Hippocampal formation (tissue), 2 donors: ENCODE results near the gene SERPINH1.

Source experiments
- DNase-seq, 2 donors: peaks; one replicate each; lab custom pipeline; 2025; lab: John Stamatoyannopoulos, UW

The SERPINH1 gene

GRCh38 chr11:75555079-75555811 is 6.8 kb upstream of the SERPINH1 start:
- DNase-seq = no peak

- no peak for DNase-seq
These were observed 5.8 kb upstream of the SERPINH1 start for GRCh38 chr11:75556275-75556674.

DNA sequence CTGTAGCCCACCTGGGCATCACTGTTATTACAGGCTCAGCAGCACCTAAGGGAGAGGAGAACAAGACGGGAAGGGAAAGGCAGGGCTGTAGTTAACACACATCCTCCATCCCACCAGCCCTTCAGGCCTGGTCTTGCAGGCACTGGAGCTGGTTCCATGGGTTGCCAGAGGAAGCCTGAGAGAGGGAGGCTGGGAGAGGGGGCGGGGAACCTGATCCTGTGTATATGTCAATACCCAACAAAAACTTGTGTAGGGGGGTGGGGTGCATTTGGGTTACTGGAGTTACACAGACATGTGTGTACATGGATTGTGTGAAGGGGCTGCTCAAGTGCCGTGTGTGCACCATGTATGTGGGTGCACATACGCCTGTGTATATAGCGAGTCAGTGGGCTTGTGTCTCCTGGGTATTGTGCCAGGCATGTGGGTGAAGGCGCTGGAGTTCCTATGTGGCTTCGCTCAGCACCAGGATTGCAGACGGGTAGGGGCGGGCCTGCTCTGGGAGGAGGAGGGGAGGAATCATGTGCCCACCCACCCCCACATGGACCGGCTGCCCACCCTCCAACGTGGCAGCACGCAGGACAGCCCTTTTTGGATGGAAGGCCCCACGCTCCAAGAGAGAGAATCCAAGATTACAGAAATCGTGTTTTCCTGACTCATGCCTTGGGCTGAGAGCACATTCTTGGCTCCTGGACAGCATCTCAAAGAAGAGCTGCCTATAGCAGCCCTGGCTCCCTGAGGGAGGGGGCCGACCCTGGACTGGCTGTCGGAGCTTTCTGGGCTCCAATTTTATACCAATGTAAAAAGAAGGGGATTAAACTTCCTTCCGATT is 4.2 kb upstream of the SERPINH1 start:
- DNase-seq = no peak

DNA sequence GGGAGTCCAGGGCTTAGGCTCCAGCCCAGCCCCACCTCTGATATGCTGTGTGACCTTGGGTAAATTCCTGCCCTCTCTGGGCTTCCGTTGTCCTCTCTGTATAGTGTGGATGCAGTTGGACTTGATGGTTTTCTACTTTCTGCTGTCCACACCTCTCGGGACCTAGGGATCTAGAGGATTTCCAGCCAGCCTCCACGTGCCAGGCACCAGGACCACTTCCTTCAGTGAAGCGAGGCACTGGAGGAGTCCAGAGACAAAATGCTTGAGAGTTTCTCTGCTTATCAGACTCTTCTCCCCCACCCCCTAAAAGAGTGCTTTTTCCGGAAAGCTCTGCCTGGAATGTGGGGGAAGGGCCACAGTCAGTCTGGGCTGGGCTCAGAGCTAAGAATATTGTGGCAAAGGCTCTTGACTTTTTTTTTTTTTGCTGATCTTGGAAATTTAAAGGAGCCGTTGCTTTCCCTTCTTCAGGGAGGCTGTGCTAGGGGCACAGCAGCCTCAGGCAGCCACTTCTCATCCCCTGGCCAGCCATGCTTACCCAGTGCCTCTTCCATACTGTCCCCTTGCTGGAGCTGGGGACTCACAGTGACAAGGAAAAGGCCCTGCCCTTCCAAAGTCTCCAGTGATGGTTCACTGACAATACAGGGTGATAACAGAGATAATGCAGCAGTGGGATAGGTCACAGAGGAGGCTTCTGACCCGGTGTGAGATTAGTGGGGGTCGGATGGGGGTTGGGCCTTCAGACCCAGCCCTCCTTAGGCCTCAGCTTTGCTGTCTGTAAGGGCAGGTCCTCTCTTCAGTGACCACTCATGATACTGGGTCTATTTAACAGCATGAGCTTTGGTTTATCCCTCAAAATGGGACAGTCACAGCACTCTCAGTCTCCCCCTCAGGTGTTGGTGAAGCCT is 2.9 kb upstream of the SERPINH1 start:
- no peak for DNase-seq

GRCh38 chr11:75560644-75561043 is 1.4 kb upstream of the SERPINH1 start:
- no peak for DNase-seq

DNA sequence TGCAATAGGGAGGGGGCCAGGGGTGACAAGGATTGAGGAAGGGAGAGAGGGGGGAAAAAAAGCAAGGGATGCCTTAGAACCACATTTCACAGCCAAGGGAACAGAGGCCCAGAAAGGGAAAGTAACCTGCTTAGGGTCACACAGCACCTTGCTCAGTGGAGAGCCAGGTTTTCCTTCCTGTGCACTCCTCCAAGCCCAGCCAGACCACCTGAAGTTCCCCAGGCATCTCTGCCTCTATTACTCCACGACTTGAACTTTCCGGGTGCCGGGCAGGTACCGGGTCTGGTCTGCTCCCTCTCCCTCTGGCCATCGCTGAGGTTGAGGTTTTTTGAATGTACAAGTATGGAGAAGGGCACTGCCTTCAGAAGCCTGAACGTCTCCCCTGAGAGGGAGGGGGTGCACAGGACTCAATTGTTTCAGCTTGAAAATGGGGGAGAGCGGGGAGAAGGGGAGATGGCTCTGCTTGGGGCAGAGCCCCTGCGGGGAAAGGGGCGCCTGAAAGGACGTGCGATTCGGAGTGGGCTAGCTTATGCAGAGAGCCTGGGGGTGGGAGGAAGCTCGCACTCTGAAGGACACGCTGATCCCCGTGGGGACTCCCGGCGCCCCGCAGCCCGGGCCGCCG is 516 bp upstream of the SERPINH1 start:
- no peak for DNase-seq

DNA sequence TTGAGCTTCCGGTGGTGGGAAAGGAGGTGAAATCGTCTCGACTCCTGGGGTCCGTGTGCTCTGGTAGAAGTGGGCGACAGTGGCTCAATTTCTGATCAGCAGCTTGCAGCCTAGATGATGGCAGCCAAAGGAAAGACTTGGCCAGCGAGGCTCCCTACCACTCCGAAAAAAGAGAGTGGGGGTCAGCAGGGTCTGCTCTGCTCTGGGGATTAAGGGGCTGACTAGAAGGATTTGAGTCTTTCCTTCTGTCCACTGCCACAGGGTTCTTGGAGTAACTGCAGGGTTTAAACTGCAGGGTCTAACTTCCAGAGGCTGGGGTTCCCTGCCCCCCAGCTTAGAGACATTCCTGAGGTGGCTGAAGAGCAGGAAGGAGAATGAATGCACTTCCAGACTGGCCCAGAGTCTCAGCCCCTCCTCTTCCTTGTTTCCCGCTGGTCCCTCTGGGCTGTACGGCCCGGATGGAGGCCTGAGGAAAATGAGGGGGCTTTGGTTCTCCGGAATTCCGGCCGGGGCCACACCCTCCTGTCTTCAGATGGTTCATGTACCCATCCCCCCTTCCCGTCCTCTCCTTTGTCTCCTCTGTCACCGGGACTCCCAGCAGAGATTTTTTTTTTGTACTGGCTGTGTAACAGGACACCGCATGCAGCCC is 907 bp downstream of the SERPINH1 start:
- DNase-seq = no peak

- DNase-seq = no peak
These were observed 1.5 kb downstream of the SERPINH1 start for GRCh38 chr11:75563501-75563977.

DNA sequence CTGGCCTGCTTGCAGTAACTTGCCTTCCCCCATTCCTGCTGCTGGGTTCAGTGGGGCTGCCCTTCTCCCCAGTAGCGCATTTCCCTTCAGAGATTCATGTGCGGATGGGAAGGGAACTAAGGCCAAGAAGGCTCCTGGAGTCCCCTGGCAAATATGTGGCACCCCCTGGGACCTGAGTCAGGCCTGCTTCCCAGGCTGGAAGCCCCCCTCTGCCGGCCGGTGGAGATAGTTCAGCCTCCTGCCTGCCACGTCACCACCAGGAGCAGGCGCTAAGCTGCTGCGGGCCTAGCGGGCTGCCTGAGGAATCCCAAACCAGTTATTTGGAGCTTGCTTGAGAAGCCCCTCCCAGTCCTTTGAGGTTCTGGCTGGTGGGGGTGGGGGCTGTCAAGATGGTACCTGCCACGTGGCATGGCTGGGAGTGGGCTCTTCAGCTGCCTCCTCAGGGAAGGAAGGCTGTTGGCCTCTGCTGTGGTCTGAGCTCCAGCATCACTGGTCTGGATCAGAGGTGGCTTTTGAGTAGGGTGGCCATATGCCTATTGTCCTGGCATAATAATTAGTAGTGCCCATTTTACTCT is 2.0 kb downstream of the SERPINH1 start:
- DNase-seq = no peak

DNA sequence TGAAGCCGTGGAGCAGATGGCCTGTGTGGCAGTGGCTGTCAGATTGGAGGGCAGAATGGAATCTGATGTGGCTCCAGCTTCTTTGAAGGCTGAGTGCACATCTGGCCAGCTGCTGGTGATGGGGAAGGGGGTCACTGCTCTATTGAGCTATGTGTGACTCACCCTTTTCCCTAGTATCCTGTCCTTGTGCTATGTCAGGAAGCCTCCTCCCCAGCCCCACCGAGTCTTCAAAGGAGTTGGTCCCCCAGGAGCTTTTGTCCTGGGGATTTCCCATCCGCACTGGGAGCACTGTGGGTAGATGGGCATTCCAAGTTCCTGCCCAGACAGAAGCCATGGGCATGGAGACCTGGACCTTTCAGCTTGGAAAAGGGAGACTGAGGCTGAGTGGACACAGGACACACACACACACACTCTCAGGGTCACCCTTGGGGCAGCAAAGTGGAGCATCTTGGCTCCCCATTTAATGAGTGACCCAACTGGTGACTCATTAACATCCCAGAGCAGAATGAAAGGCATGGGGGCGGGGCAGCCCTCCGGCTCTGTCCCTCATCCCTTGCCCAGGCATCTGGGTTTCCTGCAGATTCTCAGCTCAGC is 3.3 kb downstream of the SERPINH1 start:
- DNase-seq = no peak

DNA sequence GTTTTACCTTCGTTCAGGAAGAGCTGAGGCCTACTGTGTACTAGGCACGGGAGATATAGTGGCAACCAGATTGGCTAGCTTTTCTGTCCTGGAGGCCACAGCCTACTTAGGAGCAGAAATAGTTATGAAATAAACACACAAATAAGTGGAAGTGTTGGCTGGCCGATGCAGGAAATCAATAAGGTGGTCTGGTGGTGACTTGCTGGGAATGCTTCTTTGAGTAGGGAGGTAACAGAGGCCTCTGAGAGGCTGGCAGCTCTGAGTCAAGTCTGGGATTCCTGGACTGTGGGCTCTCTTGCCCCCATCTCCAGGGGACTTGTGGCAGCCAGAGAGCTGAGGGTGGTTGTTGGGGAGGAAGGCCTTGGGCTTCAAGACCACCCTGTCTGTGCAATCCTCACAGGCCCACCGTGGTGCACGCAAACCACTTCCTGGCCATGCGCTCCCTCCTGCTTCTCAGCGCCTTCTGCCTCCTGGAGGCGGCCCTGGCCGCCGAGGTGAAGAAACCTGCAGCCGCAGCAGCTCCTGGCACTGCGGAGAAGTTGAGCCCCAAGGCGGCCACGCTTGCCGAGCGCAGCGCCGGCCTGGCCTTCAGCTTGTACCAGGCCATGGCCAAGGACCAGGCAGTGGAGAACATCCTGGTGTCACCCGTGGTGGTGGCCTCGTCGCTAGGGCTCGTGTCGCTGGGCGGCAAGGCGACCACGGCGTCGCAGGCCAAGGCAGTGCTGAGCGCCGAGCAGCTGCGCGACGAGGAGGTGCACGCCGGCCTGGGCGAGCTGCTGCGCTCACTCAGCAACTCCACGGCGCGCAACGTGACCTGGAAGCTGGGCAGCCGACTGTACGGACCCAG is 4.1 kb downstream of the SERPINH1 start:
- no peak for DNase-seq

DNA sequence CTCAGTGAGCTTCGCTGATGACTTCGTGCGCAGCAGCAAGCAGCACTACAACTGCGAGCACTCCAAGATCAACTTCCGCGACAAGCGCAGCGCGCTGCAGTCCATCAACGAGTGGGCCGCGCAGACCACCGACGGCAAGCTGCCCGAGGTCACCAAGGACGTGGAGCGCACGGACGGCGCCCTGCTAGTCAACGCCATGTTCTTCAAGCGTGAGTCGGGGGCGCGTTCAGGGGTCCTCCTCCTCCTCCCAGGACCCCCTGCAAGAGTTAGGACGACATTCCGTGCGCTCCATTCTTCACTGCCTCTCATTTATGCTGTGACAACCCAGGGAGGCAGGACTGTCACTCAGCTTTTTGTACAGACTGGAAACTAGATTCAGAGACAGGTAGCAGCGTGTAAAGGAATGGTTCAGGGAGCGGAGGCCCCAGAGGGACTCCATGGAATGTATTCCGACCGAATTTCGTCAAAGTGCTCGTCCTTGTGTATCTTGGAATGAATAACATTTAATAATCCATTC is 4.8 kb downstream of the SERPINH1 start:
- no peak for DNase-seq

GRCh38 chr11:75567971-75568370 is 5.9 kb downstream of the SERPINH1 start:
- DNase-seq = no peak

DNA sequence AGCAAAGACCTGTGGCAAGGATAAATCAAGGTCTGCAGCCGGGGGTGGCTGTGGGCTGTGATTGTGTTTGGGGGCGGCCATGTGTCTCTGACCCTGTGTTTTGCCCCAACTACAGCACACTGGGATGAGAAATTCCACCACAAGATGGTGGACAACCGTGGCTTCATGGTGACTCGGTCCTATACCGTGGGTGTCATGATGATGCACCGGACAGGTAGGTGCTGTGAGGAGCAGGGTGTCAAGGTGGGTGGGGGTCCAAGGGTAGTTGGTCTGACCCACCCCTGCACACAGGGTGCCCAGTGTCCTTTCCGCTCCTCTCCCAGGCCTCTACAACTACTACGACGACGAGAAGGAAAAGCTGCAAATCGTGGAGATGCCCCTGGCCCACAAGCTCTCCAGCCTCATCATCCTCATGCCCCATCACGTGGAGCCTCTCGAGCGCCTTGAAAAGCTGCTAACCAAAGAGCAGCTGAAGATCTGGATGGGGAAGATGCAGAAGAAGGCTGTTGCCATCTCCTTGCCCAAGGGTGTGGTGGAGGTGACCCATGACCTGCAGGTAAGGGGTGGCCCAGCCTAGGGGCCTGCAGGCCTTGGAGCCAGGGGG is 6.7 kb downstream of the SERPINH1 start:
- DNase-seq = no peak

DNA sequence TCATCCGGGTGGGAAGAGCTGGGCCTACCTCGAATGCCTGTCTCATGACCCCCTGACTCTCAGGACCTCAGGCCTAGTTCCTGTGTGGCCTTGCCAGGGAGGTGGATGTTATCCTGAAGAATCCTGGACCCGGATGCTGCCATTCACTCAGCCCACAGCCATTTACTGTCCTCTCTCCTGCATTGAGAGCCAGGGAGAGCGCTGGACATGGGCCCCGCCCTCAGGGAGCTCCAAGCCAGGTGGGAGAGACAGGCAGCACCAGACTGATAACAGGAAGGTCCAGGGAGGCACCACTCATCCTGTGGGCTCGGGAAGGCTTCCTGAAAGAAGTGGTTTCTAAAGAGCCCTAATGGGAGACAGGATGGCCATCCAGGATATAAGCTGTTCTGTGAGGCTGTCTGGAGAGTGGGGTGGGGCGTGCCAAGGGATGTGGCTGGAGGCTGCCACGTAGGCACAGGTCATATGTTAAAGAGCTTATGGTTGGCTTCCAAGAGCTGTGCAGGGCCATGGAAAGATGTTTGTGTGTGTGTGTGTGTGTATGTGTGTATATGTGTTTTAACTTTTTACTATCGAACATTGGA is 8.6 kb downstream of the SERPINH1 start:
- no peak for DNase-seq

- no peak for DNase-seq
These were observed 9.6 kb downstream of the SERPINH1 start for GRCh38 chr11:75571625-75572024.

DNA sequence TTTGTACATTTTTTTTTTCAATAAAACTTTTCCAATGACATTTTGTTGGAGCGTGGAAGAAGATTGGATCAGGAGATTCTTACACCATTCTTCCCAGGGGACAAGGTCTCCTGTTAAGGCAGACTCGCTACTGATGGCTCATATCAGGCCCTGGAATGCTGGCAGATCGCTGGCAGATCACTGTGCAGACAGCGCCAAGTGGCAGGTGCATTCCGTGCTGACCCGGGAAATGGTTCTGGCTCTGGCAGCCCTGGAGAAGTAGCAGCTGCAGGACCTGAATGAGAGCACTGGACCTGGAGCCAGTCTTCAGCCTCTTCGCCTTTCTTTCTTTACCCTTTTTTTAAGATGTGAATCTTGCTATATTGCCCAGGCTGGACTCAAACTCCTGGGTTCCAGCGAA is 10.7 kb downstream of the SERPINH1 start:
- no peak for DNase-seq
